ENCODE results near the gene INTU. TPM values are rescaled to one million over a fixed set of nuclear protein-coding genes. Genes with fewer than 3 reads are reported as not detected.
A peak's percentile ranks its signal among the peaks of the same experiment; 100 is the strongest.

INTU gene
- total and polyA plus RNA-seq, 4 donors: 0.30 to 1.7 (median 1.1) TPM

- WGBS: 23% methylated on average over 7 of the region's 7 CpGs
- no peak for DNase-seq (ENCODE audit: low spot score)
Measured at GRCh38 chr4:127623797-127624083, 9.0 kb upstream of the INTU start.

DNA sequence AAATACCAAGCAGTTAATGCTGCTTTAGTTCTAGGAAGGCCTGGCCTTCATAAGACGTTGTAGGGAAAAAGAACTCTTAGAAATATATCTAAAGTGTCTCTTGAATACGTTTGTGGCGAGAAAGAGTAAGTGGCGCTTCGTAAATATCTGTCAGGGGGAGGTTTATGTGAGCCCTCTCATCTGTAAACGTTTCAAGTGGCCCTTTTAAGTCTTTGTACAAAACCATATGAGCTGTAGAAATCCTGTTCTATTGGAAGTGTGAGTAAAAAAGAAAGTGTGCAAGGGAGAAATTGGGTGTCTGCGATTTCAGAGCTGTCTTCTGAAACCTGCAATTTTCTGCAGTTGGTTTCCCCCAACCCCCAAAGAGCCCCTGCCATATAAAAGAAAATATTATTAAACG, 8.6 kb upstream of the INTU start:
- Histone ChIP-seq H3K4me3 (ENCODE audit: low read depth in 1 of 3, low read length in 3 of 3) (no peak overlapping the region), H3K27ac (ENCODE audit: low read depth in 1 of 2, low read length in 2 of 2) (no peak overlapping the region), H3K4me1 (ENCODE audit: control insufficient read depth in 4 of 4, insufficient read depth in 4 of 4, low read length in 3 of 4) (peaks cover 3 to 14% (median 8%) of the 10 kb centered on the region in 4 donors), H3K27me3 (ENCODE audit: control insufficient read depth in 4 of 4, insufficient read depth in 4 of 4, low read length in 3 of 4) (peaks cover 0 to 19% (median 4%) of the 10 kb centered on the region in 4 donors), H3K9ac (ENCODE audit: low read depth in 1 of 2, low read length in 2 of 2) (no peak overlapping the region), H3K9me3 (ENCODE audit: control insufficient read depth in 4 of 4, low read length in 3 of 4) (no peaks in the 10 kb centered on the region), H3K36me3 (ENCODE audit: control insufficient read depth in 4 of 4, insufficient read depth in 3 of 4, low read depth in 1 of 4, low read length in 3 of 4) (no peaks in the 10 kb centered on the region)
- TF ChIP-seq RAD21 (IDR thresholded peaks at IDR 0.05) (no peak), HNF4A (conservative IDR thresholded peaks at IDR 0.05) (no peak), GABPA (IDR thresholded peaks at IDR 0.05 in 1 of 2, conservative IDR thresholded peaks at IDR 0.05 in 1 of 2) (no peak)
- 51% methylated on average over 8 of the region's 8 CpGs for WGBS
- no peak for DNase-seq (ENCODE audit: low spot score)

More at GRCh38 chr4:127623797-127624083, 9.0 kb upstream of the INTU start:
- H3K9ac ChIP-seq (ENCODE audit: low read depth in 1 of 2, low read length in 2 of 2): no peak overlapping the region
- no peaks in the 10 kb centered on the region for H3K9me3 ChIP-seq (ENCODE audit: control insufficient read depth in 4 of 4, low read length in 3 of 4)
- peak overlapping the region; percentile 8 to 55 (median 48) for H3K4me3 ChIP-seq (ENCODE audit: low read depth in 1 of 3, low read length in 3 of 3)
- no peaks in the 10 kb centered on the region for H3K36me3 ChIP-seq (ENCODE audit: control insufficient read depth in 4 of 4, insufficient read depth in 3 of 4, low read depth in 1 of 4, low read length in 3 of 4)
- TF ChIP-seq NR2F2 (IDR thresholded peaks at IDR 0.05): no peak
- TF ChIP-seq, protein P1, sequence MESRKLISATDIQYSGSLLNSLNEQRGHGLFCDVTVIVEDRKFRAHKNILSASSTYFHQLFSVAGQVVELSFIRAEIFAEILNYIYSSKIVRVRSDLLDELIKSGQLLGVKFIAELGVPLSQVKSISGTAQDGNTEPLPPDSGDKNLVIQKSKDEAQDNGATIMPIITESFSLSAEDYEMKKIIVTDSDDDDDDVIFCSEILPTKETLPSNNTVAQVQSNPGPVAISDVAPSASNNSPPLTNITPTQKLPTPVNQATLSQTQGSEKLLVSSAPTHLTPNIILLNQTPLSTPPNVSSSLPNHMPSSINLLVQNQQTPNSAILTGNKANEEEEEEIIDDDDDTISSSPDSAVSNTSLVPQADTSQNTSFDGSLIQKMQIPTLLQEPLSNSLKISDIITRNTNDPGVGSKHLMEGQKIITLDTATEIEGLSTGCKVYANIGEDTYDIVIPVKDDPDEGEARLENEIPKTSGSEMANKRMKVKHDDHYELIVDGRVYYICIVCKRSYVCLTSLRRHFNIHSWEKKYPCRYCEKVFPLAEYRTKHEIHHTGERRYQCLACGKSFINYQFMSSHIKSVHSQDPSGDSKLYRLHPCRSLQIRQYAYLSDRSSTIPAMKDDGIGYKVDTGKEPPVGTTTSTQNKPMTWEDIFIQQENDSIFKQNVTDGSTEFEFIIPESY (IDR thresholded peaks at IDR 0.05): no peak
- H3K4me1 ChIP-seq (ENCODE audit: control insufficient read depth in 4 of 4, insufficient read depth in 4 of 4, low read length in 3 of 4): peaks cover 3 to 14% (median 8%) of the 10 kb centered on the region in 4 donors
- no peak overlapping the region for H3K27ac ChIP-seq (ENCODE audit: low read depth in 1 of 2, low read length in 2 of 2)
- peaks cover 0 to 21% (median 6%) of the 10 kb centered on the region in 4 donors for H3K27me3 ChIP-seq (ENCODE audit: control insufficient read depth in 4 of 4, insufficient read depth in 4 of 4, low read length in 3 of 4)

- no peak overlapping the region for H3K9ac ChIP-seq (ENCODE audit: low read depth in 1 of 2, low read length in 2 of 2)
- no peaks in the 10 kb centered on the region for H3K36me3 ChIP-seq (ENCODE audit: control insufficient read depth in 4 of 4, insufficient read depth in 3 of 4, low read depth in 1 of 4, low read length in 3 of 4)
- H3K4me3 ChIP-seq (ENCODE audit: low read depth in 1 of 3, low read length in 3 of 3): no peak overlapping the region
- TF ChIP-seq RAD21 (IDR thresholded peaks at IDR 0.05) (no peak), JUND (IDR thresholded peaks at IDR 0.05) (no peak), REST (IDR thresholded peaks at IDR 0.05) (no peak), MAX (IDR thresholded peaks at IDR 0.05) (no peak), EGR1 (IDR thresholded peaks at IDR 0.05; ENCODE audit: low read depth in 2 of 2) (no peak), NR2F2 (IDR thresholded peaks at IDR 0.05) (no peak), FOXA2 (IDR thresholded peaks at IDR 0.05) (no peak), HNF4G (IDR thresholded peaks at IDR 0.05) (no peak), YY1 (IDR thresholded peaks at IDR 0.05) (no peak), GABPA (IDR thresholded peaks at IDR 0.05 in 1 of 2, conservative IDR thresholded peaks at IDR 0.05 in 1 of 2) (no peak), TAF1 (conservative IDR thresholded peaks at IDR 0.05) (no peak)
- TF ChIP-seq, protein P1 (IDR thresholded peaks at IDR 0.05): no peak
- TF ChIP-seq, protein P2, sequence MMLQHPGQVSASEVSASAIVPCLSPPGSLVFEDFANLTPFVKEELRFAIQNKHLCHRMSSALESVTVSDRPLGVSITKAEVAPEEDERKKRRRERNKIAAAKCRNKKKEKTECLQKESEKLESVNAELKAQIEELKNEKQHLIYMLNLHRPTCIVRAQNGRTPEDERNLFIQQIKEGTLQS (IDR thresholded peaks at IDR 0.05): no peak
- H3K27me3 ChIP-seq (ENCODE audit: control insufficient read depth in 4 of 4, insufficient read depth in 4 of 4, low read length in 3 of 4): peaks cover 0 to 3% (median 0%) of the 10 kb centered on the region in 4 donors
- WGBS: 56% methylated on average over 3 of the region's 3 CpGs
- no peak for DNase-seq (ENCODE audit: low spot score)
- H3K27ac ChIP-seq (ENCODE audit: low read depth in 1 of 2, low read length in 2 of 2): no peak overlapping the region
- no peaks in the 10 kb centered on the region for H3K9me3 ChIP-seq (ENCODE audit: control insufficient read depth in 4 of 4, low read length in 3 of 4)
- H3K4me1 ChIP-seq (ENCODE audit: control insufficient read depth in 4 of 4, insufficient read depth in 4 of 4, low read length in 3 of 4): peaks cover 2 to 12% (median 6%) of the 10 kb centered on the region in 4 donors
Measured at GRCh38 chr4:127629371-127629770, 3.4 kb upstream of the INTU start.
